ENCODE results near the gene LLPH. TPM values are rescaled to one million over a fixed set of nuclear protein-coding genes. Genes with fewer than 3 reads are reported as not detected.

LLPH gene
- total RNA-seq, 2 donors from 2014 or later: 5.0 to 8.1 TPM

GRCh38 chr12:66154776-66155175 lies 24.2 kb upstream of the LLPH start:
- no peak for TF ChIP-seq CTCF (IDR thresholded peaks at IDR 0.05)
- no peak for DNase-seq (ENCODE audit: low spot score)
- Histone ChIP-seq H3K9me3 (no peaks in the 10 kb centered on the region), H3K4me3 (no peak overlapping the region), H3K4me1 (ENCODE audit: control insufficient read depth in 1 of 2, low read depth in 2 of 2) (peaks cover 10 to 16% of the 10 kb centered on the region in 2 donors), H3K36me3 (peaks cover 10% of the 10 kb centered on the region), H3K27me3 (replicated peaks; ENCODE audit: insufficient read depth) (no peaks in the 10 kb centered on the region), H3K27ac (peak overlapping the region in 1 of 2 donors; percentile 12)
- ATAC-seq (ENCODE audit: insufficient number of reproducible peaks, low FRiP score, low read depth): no peak

GRCh38 chr12:66152732-66153131 lies 22.2 kb upstream of the LLPH start:
- Histone ChIP-seq H3K4me3 (no peak overlapping the region), H3K4me1 (ENCODE audit: control insufficient read depth in 1 of 2, low read depth in 2 of 2) (peaks cover 10 to 16% of the 10 kb centered on the region in 2 donors), H3K27me3 (replicated peaks; ENCODE audit: insufficient read depth) (no peaks in the 10 kb centered on the region), H3K9me3 (no peaks in the 10 kb centered on the region), H3K27ac (no peak overlapping the region), H3K36me3 (peaks cover 10% of the 10 kb centered on the region)
- DNase-seq (ENCODE audit: low spot score) (no peak), ATAC-seq (ENCODE audit: insufficient number of reproducible peaks, low FRiP score, low read depth) (no peak)
- no peak for TF ChIP-seq CTCF (IDR thresholded peaks at IDR 0.05)

- Histone ChIP-seq H3K4me3 (no peak overlapping the region), H3K36me3 (peaks cover 10% of the 10 kb centered on the region), H3K9me3 (no peaks in the 10 kb centered on the region), H3K4me1 (ENCODE audit: control insufficient read depth in 1 of 2, low read depth in 2 of 2) (peaks cover 6 to 18% of the 10 kb centered on the region in 2 donors), H3K27me3 (replicated peaks; ENCODE audit: insufficient read depth) (no peaks in the 10 kb centered on the region), H3K27ac (no peak overlapping the region)
- ATAC-seq (ENCODE audit: insufficient number of reproducible peaks, low FRiP score, low read depth) (no peak), DNase-seq (ENCODE audit: low spot score) (no peak)
- TF ChIP-seq CTCF (IDR thresholded peaks at IDR 0.05): peak; percentile 21
Measured at GRCh38 chr12:66149702-66150398, 19.3 kb upstream of the LLPH start.

- H3K27me3 ChIP-seq (replicated peaks; ENCODE audit: insufficient read depth): no peaks in the 10 kb centered on the region
- H3K27ac ChIP-seq: peak overlapping the region; percentile 2 to 15
- H3K36me3 ChIP-seq: peaks cover 4% of the 10 kb centered on the region
- peak; percentile 44 for TF ChIP-seq CTCF (IDR thresholded peaks at IDR 0.05)
- peak; percentile 87 for ATAC-seq (ENCODE audit: insufficient number of reproducible peaks, low FRiP score, low read depth)
- H3K9me3 ChIP-seq: peaks cover 12% of the 10 kb centered on the region
- peaks cover 0 to 13% of the 10 kb centered on the region in 2 donors for H3K4me1 ChIP-seq (ENCODE audit: control insufficient read depth in 1 of 2, low read depth in 2 of 2)
- H3K4me3 ChIP-seq: no peak overlapping the region
- DNase-seq (ENCODE audit: low spot score): no peak
Measured at GRCh38 chr12:66144791-66145754, 14.5 kb upstream of the LLPH start.

GRCh38 chr12:66143868-66144267 lies 13.3 kb upstream of the LLPH start:
- ATAC-seq (ENCODE audit: insufficient number of reproducible peaks, low FRiP score, low read depth) (no peak), DNase-seq (ENCODE audit: low spot score) (no peak)
- Histone ChIP-seq H3K9me3 (peaks cover 12% of the 10 kb centered on the region), H3K4me3 (no peak overlapping the region), H3K36me3 (peaks cover 9% of the 10 kb centered on the region), H3K4me1 (ENCODE audit: control insufficient read depth in 1 of 2, low read depth in 2 of 2) (peaks cover 0 to 13% of the 10 kb centered on the region in 2 donors), H3K27ac (no peak overlapping the region), H3K27me3 (replicated peaks; ENCODE audit: insufficient read depth) (no peaks in the 10 kb centered on the region)
- TF ChIP-seq CTCF (IDR thresholded peaks at IDR 0.05): no peak

All from thoracic aorta (tissue), 2 donors.